T-helper 2 cell (primary cell): ENCODE results near the gene LSS.

Experiments
- DNase-seq, 5 experiments: peaks; one replicate each; pipeline versions ENCODE4 v3.0.0 to v3.0.0-alpha.2; 2012 to 2022

LSS gene

GRCh38 chr21:46168659-46169386, 59.8 kb downstream of the LSS start:
- no peak for DNase-seq

DNA sequence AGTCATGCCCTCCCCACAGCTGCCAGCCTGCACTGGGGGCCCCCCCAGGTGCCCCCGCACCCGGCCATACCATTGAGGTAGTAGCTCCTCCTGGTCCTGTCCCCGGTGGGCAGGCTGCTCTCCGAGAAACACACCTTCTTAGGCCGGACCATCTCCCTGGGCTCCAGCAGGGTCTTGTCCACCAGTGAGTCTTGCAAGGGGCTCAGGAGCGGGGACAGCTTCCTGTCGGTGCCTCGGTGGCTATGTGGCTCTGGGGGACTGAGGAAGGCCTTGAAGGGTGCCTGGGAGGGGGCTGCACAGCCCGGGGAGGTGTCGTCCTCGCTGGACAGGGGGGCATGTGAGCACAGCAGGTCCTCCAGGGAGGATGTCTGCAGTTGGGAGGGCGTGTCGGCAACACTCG, 60.3 kb downstream of the LSS start:
- no peak for DNase-seq

- no peak for DNase-seq
Observed at GRCh38 chr21:46165098-46165497, 63.5 kb downstream of the LSS start.

GRCh38 chr21:46163380-46163779, 65.2 kb downstream of the LSS start:
- no peak for DNase-seq

DNA sequence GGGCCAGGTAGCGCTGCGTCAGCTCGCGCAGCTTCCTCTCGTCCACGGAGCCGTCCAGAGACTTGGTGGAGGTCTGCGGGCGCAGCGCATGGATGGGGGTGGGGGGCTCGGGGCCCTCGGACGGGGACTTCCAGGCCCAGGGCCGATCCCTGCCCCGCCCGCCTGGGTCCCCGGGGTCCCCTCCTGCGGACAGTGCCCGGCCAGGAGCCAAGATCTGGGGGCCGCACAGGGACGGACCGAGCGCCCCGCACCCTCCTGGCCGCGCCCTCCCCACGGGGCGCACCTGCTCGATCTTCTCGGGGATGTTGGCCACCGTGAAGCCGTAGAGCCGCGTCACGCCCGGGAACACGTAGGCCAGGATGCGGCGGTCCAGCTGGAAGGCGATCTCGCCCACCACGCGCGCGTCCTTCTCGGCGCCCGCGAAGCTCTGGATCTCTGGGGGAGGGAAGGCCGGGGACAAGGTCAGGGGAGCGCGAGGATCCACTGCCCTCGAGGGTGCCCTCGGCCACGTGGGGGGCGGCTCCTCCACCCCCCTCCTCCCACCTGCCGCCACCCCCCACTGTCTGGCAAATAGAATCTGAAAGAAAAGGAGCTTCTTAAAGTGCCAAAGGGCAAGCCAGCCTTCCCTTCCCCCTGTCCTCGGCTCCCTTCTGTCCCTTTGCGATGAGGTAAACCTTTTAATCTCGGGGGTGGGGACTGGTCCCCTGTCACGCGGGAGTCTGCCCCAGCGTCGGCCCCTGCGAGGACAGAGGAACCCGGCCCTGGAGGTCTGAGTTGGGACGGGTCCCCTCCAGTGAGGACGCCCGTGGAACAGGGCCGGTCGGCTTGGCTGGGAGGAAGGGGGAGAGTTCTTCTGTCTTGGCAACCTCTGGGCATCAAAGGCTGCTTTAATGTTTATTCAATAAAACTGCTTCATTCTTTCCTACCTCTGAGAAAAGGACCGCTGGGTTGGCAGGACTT, 66.7 kb downstream of the LSS start:
- DNase-seq: no peak

- peak in 2 of 5 experiments; percentile 8 to 49 for DNase-seq
Observed at GRCh38 chr21:46160907-46161632, 67.5 kb downstream of the LSS start.

- DNase-seq: no peak
Observed at GRCh38 chr21:46160657-46160906, 68.0 kb downstream of the LSS start.

DNA sequence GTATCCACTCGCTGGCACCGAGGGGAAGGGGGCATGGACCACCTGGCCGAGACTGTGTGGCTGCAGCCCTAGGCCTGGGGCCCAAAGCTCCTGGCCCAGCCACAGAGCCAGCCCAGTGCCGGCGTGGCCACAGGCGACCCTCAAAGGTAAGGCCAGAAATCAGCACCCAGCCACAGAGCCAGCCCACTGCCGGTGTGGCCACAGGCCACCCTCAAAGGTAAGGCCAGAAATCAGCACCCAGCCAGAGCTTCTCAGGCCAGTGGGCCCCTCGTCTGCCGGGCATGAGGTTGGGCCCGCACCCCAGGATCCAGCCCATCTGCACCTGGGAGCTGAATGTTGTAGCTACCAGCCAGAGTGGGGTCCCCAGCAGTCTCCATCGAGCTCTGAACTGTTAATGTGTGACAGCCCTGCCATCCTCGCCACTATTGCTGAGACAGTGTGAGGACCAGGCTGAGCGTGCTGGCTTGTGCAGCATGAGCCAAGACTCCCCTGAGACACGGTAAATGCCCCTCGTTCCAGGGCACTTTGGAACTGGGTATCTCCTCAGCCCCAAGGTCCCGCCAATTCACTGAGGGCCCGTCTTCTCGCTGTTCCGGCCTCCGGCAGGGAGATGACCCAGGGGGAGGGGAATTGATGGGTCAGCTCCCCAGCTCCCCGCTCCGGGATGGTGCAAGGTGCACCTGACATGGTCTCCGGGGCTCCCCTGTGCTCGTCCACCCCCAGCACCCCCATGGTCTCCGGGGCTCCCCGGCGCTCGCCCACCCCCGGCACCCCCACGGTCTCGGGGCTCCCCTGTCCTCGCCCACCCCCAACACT, 68.5 kb downstream of the LSS start:
- no peak for DNase-seq

GRCh38 chr21:46159390-46159789, 69.2 kb downstream of the LSS start:
- DNase-seq: no peak

DNA sequence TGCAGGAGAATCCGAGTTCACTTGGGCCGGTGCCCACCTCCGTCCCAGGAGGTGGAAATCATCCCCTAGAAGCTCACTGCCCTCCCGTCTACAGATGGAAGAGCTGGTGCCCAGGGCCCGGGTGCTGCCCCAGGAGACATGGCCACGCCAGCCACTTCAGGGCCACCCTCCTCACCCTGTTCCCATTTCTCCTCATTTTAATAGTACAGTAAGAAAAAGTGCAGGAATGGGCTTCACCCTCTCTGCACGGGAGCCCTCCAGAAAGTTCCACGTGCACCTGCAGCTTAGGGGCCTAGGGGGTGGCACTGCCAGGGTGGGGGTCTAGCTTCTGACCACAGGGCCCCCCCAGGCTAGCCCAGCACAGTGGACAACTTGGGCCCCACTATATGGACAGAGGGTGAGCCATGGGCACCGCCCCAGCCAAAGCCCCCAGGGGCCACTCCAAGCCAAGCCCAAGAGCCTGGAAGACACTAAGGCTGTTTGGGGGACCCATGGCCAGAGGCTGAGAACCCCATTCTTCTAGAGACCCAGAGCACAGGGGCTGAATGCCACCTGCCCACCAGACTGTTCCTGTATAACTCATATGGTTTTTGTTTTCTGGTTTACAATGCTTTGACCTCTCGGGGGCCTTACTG, 69.8 kb downstream of the LSS start:
- DNase-seq: no peak

GRCh38 chr21:46157987-46158451, 70.6 kb downstream of the LSS start:
- DNase-seq: peak in 1 of 5 experiments; percentile 6

DNA sequence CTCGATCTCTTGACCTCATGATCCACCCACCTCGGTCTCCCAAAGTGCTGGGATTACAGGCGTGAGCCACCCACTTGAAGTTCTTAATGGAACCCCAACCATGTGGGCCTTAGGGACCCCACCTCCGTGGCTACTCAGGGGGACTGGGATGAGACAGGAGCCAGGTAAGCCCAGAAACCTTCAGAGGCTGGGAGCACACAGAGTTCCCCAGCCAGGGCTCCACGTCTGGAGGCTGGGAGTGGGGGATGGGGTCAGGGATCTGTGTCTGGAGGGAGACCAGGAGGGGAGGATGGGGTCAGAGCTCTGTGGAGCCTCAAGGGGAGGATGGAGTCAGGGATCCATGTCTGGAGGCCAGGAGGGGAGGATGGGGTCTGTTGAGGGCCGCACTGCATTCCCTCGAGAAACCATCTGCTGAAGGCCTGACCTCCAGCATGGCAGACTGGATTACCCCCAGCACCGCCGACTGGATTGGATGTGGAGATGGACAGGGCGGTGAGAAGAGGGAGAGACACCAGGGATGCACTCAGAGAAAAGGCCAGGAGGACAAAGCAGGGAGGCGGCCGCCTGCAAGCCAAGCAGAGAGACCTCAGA, 71.1 kb downstream of the LSS start:
- no peak for DNase-seq

- no peak for DNase-seq
Observed at GRCh38 chr21:46156678-46157077, 71.9 kb downstream of the LSS start.

DNA sequence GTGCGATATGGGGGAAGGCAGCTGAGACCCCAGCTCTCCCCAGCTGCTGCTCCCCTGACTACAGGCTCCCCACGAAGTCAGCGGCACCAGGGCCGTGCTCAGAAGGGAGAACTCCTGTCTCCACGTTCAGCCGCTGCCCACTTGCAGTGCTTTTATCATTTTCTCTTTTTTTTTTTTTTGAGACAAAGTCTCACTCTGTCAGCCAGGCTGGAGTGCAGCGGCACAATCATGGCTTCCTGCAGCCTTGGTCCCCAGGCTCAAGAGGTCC, 72.3 kb downstream of the LSS start:
- no peak for DNase-seq

DNA sequence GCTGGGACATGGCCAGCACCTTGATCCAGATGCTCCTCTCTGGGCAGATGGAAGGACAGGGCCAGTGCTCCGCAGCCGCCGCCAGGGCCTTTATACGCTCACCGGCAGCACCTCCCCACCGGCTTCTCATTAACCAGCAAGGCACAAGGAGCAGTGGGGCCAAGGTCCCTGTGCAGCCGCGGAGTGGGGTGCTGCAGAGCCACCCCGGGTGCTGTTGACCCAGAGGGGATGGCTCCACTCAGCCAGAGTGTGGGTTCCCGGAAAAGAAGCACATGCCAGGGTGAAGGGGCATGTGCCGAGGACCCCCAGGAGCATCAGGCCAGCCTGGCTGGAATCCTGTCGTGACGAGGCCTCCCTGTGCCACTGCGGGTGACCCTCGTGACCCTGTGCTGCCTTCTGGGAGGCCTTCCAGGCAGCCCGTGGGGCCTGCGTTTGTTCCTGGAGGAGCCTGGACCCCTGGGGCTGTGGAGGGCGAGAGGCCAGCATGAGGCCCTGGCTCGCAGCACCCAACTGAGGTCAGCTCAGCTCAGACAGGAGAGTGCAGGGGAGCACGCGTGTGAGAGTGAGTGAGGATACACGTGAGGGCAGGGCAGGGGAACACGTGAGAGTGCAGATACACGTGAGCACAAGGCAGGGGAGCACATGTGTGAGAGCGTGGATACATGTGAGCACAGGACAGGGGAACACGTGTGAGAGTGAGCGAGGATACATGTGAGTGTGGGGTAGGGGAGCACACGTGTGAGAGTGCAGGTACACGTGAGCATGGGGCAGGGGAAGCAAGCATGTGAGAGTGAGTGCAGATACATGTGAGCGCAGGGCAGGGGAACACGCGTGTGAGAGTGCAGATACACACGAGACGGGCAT, 72.8 kb downstream of the LSS start, which contains the start of gene FTCD:
FTCD (minus strand) TSS at position 66 of the 864 bp plus-strand sequence; CDS start at position 10, 56 bp downstream.
- DNase-seq: no peak

DNA sequence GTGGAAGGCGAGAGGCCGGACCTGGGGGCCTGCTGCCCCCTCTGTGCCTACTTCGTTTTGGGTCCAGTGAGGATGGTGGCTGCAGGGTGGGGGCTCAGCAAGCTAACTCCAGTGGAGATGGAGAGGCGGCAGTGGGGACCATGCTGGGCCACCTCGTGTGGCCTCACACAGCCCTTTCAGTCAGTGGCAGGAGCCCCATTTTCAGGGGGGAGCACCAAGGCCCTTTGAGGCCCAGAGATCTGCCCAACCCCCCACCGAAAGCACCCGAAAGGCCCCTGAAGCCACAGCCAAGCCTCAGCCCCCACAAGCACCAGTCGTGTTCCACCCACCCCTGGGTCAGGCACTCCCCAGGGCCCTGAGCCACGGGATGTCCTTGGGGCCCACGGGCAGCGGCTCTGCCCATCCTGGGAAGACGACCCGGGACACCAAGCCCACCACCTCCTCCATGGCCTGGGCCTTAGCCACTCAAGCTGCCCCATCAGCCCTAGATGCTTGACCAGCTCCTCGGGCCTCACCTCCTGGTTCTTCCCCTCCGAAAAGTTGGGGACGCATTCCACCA, 73.5 kb downstream of the LSS start:
- no peak for DNase-seq

GRCh38 chr21:46154155-46154954, 74.2 kb downstream of the LSS start:
- DNase-seq: peak in 1 of 5 experiments; percentile 8

DNA sequence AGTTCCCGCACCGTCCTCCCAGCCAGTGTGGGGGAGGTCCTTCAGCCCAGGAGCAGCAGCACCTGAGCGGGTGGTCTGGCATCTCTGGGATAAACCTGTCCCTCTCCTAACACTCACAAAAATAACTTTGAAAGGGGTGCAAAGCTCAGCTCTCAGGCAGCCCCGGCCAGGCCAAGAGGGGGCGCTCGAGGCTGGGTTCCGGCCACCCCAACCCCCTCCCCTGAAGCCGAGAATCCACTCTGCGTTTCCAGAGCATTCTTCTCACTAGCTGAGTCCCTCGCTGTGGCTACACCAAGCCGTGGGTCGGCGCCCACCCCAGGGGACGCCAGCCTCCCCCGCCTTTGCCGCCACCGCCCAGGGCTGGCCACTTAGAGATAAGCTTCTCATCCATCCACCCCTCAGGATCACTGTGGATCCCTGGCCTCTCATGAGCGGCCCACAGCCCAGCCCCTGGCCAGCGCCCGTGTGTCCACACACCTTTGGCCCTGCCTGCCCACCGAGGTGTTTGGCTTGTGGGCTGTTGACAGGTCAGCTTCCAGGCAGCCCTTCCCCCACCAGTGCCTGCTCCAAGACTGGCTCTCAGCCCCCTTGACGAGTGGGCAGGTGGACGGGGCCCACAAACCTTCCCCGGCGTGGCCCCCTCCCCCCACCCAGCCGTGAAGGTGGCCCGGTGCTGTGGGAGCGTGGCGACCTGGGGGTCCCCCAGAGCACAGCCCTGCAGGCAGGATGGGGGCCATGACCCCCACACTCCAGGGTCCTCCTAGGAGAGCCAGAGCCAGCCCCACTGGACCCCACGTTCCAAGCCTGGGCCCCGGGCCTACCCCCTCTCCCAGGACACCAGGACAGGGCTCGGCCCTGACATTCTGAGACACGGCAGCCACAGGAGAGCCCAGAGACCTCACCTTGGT, 75.1 kb downstream of the LSS start:
- peak in 4 of 5 experiments; percentile 22 to 38 (median 26) for DNase-seq
